ENCODE measurements around the gene CELSR1.

CELSR1 gene

DNA sequence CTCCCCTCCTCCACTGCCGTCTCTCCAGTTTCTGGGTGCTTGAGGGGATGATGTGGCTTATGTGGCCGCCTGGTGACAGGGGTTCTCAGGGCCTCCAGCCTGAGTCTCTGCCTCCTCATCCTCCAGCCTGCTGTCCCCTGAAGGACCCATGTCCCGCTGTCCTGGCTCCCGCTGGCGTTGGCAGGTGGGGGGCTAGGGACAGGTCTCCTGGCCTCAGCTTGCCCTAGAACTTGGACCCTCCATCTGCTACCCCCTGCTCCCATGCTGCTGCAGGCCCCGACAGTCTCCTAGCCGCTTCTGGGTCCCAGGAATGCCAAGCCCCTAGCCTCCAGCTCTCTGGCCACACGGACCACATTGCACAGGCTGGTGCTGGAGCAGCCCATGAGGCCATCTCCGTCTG is 13.9 kb upstream of the CELSR1 start:
- no peak for ATAC-seq
- TF ChIP-seq ZNF565 (CRISPR knock-in tag; conservative IDR thresholded peaks at IDR 0.05; ENCODE audit: low read depth) (no peak), ARNTL (CRISPR knock-in tag; IDR thresholded peaks at IDR 0.05; ENCODE audit: borderline replicate concordance, low read depth) (no peak), SNAI2 (CRISPR knock-in tag; IDR thresholded peaks at IDR 0.05) (no peak), ZNF70 (CRISPR knock-in tag; IDR thresholded peaks at IDR 0.05) (no peak)

DNA sequence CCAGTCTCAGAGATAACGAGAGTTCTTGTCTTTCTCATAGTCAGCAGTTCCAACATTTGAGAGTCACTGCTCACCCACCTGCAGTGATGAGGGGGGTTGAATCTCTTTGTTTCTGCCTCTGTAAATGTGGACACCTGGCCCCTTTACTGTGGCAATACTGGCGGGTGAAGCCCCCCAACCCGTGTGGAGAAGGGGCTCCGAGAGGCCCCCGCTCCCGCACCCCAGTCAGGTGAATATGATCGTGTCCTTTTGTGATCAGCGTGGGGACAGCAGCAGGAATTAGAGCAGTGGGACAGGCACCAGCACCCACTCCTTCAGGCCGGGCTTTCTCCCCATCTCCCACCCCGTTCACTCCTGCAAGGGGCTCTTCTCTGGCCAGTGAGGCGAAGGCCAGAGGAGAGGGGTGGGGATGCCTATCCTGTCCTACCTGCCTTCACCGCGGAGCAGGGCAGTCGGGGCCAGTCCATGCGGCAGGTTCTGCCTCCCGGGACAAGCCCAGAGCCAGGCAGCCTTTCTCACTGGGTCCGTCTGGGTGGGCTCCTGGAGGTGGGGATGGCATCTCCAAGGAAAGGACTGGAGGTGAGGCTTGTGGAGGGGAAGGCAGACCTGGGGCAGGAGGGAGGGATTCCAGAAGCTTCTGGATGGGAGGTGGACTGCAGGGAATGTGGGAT is 12.7 kb upstream of the CELSR1 start:
- ATAC-seq = no peak

DNA sequence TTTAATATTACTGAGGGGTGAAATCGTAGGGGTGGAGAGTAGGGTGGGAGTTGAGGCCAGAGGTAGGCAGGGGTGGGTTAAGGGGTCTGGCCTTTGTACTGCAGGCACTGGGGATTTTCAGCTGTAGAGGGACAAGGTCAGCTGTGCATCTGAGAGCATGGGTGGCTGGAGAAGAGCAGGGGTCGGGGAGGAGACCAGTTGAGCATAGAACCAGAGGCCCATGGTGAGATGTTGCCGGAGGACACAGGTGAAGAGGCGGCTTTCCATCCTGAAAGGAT is 12.1 kb upstream of the CELSR1 start:
- no peak for ATAC-seq
- TF ChIP-seq ZNF8 (CRISPR knock-in tag; IDR thresholded peaks at IDR 0.05) (no peak), RARB (CRISPR knock-in tag; IDR thresholded peaks at IDR 0.05) (no peak), ZFP30 (CRISPR knock-in tag; IDR thresholded peaks at IDR 0.05) (no peak), OSR1 (CRISPR knock-in tag; IDR thresholded peaks at IDR 0.05) (no peak), GLIS3 (CRISPR knock-in tag; IDR thresholded peaks at IDR 0.05) (no peak), SNAI2 (CRISPR knock-in tag; IDR thresholded peaks at IDR 0.05) (no peak), TOX (CRISPR knock-in tag; IDR thresholded peaks at IDR 0.05; ENCODE audit: borderline replicate concordance) (no peak)
- TF ChIP-seq, protein P1, sequence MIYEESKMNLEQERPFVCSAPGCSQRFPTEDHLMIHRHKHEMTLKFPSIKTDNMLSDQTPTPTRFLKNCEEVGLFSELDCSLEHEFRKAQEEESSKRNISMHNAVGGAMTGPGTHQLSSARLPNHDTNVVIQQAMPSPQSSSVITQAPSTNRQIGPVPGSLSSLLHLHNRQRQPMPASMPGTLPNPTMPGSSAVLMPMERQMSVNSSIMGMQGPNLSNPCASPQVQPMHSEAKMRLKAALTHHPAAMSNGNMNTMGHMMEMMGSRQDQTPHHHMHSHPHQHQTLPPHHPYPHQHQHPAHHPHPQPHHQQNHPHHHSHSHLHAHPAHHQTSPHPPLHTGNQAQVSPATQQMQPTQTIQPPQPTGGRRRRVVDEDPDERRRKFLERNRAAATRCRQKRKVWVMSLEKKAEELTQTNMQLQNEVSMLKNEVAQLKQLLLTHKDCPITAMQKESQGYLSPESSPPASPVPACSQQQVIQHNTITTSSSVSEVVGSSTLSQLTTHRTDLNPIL (CRISPR knock-in tag; IDR thresholded peaks at IDR 0.05; ENCODE audit: low read depth) = no peak
- TF ChIP-seq, protein P2, sequence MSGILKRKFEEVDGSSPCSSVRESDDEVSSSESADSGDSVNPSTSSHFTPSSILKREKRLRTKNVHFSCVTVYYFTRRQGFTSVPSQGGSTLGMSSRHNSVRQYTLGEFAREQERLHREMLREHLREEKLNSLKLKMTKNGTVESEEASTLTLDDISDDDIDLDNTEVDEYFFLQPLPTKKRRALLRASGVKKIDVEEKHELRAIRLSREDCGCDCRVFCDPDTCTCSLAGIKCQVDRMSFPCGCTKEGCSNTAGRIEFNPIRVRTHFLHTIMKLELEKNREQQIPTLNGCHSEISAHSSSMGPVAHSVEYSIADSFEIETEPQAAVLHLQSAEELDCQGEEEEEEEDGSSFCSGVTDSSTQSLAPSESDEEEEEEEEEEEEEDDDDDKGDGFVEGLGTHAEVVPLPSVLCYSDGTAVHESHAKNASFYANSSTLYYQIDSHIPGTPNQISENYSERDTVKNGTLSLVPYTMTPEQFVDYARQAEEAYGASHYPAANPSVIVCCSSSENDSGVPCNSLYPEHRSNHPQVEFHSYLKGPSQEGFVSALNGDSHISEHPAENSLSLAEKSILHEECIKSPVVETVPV (CRISPR knock-in tag; IDR thresholded peaks at IDR 0.05) = no peak

More for the DNA sequence above, 12.7 kb upstream of the CELSR1 start:
- no peak for TF ChIP-seq ZFP3 (CRISPR knock-in tag; IDR thresholded peaks at IDR 0.05)
- TF ChIP-seq ZFP30 (CRISPR knock-in tag; IDR thresholded peaks at IDR 0.05) = no peak
- TF ChIP-seq SNAI2 (CRISPR knock-in tag; IDR thresholded peaks at IDR 0.05) = no peak
- no peak for TF ChIP-seq OSR1 (CRISPR knock-in tag; IDR thresholded peaks at IDR 0.05)
- TF ChIP-seq ESRRG (CRISPR knock-in tag; IDR thresholded peaks at IDR 0.05) = no peak
- no peak for TF ChIP-seq ARNTL (CRISPR knock-in tag; IDR thresholded peaks at IDR 0.05; ENCODE audit: borderline replicate concordance, low read depth)
- TF ChIP-seq RARB (CRISPR knock-in tag; IDR thresholded peaks at IDR 0.05) = no peak
- no peak for TF ChIP-seq ZNF70 (CRISPR knock-in tag; IDR thresholded peaks at IDR 0.05)
- no peak for TF ChIP-seq PPARA (CRISPR knock-in tag; IDR thresholded peaks at IDR 0.05; ENCODE audit: borderline replicate concordance)
- no peak for TF ChIP-seq BACH2 (CRISPR knock-in tag; IDR thresholded peaks at IDR 0.05; ENCODE audit: borderline replicate concordance)
- no peak for TF ChIP-seq ISL1 (CRISPR knock-in tag; IDR thresholded peaks at IDR 0.05)
- TF ChIP-seq, protein P2 (CRISPR knock-in tag; IDR thresholded peaks at IDR 0.05) = no peak
- no peak for TF ChIP-seq ZNF565 (CRISPR knock-in tag; conservative IDR thresholded peaks at IDR 0.05; ENCODE audit: low read depth)
- TF ChIP-seq ZC3H10 (CRISPR knock-in tag; IDR thresholded peaks at IDR 0.05) = no peak
- TF ChIP-seq CSDC2 (CRISPR knock-in tag; IDR thresholded peaks at IDR 0.05) = no peak
- TF ChIP-seq, protein P3, sequence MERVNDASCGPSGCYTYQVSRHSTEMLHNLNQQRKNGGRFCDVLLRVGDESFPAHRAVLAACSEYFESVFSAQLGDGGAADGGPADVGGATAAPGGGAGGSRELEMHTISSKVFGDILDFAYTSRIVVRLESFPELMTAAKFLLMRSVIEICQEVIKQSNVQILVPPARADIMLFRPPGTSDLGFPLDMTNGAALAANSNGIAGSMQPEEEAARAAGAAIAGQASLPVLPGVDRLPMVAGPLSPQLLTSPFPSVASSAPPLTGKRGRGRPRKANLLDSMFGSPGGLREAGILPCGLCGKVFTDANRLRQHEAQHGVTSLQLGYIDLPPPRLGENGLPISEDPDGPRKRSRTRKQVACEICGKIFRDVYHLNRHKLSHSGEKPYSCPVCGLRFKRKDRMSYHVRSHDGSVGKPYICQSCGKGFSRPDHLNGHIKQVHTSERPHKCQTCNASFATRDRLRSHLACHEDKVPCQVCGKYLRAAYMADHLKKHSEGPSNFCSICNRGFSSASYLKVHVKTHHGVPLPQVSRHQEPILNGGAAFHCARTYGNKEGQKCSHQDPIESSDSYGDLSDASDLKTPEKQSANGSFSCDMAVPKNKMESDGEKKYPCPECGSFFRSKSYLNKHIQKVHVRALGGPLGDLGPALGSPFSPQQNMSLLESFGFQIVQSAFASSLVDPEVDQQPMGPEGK (CRISPR knock-in tag; IDR thresholded peaks at IDR 0.05; ENCODE audit: borderline replicate concordance) = no peak
- TF ChIP-seq, protein P4, sequence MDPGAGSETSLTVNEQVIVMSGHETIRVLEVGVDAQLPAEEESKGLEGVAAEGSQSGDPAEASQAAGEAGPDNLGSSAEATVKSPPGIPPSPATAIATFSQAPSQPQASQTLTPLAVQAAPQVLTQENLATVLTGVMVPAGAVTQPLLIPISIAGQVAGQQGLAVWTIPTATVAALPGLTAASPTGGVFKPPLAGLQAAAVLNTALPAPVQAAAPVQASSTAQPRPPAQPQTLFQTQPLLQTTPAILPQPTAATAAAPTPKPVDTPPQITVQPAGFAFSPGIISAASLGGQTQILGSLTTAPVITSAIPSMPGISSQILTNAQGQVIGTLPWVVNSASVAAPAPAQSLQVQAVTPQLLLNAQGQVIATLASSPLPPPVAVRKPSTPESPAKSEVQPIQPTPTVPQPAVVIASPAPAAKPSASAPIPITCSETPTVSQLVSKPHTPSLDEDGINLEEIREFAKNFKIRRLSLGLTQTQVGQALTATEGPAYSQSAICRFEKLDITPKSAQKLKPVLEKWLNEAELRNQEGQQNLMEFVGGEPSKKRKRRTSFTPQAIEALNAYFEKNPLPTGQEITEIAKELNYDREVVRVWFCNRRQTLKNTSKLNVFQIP (CRISPR knock-in tag; IDR thresholded peaks at IDR 0.05; ENCODE audit: borderline replicate concordance, low read depth) = no peak
- TF ChIP-seq ZNF8 (CRISPR knock-in tag; IDR thresholded peaks at IDR 0.05) = no peak
- TF ChIP-seq TCF4 (CRISPR knock-in tag; IDR thresholded peaks at IDR 0.05; ENCODE audit: borderline replicate concordance) = no peak
- TF ChIP-seq, protein P1 (CRISPR knock-in tag; IDR thresholded peaks at IDR 0.05; ENCODE audit: low read depth) = no peak
